ENCODE results near the gene SH3BP4. TPM values are rescaled to one million over a fixed set of nuclear protein-coding genes. Genes with fewer than 3 reads are reported as not detected.

SH3BP4 gene
- total RNA-seq, 1 donor = 115 TPM

GRCh38 chr2:234977228-234977679 is 25.4 kb downstream of the SH3BP4 start:
- no peak overlapping the region for H3K4me3 ChIP-seq (ENCODE audit: low read depth, low read length)
- DNase-seq (ENCODE audit: low read depth) = no peak
- TF ChIP-seq, protein P1, sequence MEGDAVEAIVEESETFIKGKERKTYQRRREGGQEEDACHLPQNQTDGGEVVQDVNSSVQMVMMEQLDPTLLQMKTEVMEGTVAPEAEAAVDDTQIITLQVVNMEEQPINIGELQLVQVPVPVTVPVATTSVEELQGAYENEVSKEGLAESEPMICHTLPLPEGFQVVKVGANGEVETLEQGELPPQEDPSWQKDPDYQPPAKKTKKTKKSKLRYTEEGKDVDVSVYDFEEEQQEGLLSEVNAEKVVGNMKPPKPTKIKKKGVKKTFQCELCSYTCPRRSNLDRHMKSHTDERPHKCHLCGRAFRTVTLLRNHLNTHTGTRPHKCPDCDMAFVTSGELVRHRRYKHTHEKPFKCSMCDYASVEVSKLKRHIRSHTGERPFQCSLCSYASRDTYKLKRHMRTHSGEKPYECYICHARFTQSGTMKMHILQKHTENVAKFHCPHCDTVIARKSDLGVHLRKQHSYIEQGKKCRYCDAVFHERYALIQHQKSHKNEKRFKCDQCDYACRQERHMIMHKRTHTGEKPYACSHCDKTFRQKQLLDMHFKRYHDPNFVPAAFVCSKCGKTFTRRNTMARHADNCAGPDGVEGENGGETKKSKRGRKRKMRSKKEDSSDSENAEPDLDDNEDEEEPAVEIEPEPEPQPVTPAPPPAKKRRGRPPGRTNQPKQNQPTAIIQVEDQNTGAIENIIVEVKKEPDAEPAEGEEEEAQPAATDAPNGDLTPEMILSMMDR (IDR thresholded peaks at IDR 0.05; ENCODE audit: insufficient read depth, low read depth, low read length) = no peak

- DNase-seq (ENCODE audit: low read depth) = no peak
- TF ChIP-seq, protein P1 (IDR thresholded peaks at IDR 0.05; ENCODE audit: insufficient read depth, low read depth, low read length) = no peak
- no peak overlapping the region for H3K4me3 ChIP-seq (ENCODE audit: low read depth, low read length)
Measured at GRCh38 chr2:234978466-234979203, 26.8 kb downstream of the SH3BP4 start.

DNA sequence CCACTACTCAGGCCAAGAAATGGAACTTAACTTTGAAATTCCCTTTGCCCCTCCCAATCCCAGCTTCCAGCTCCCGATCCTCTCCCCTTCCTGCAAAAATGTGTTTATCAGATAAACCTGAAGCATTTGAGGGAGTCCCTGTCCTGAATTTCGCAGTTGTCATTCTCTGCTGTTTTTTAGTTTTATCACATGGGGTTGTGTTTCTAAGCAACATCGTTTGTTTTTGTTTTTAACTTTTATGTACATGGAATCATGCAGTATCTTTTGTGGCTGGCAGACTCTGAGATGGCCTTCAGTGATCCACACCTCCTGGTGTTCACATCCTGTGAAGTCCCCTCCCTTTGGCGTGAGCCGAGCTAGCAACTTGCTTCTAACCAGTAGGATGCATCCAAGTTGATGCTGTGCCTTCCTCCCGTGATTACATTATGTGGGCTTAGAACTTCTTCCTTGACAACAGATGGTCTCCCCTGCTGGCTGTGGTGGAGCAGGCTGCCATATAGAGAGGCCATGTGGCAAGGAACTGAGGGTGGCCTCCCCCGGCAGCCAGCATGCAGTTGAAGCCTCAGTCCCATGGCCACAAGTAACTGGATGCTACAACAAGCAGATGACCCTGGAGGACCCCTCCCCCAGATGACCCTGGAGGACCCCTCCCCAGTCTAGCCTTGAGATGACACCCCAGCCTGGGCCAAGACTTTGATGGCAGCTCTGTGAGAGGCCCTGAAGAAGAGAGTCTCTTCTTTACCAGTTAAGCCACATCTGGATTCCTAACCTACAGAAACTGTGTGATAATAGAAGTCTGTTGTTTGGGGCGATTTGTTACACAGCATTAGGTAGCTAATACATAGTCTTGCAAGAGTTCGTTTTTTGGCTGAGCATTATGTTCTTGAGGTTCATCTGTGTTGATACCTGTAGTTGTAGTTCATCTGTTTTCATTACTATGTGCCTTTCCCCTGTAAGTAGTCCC is 27.7 kb downstream of the SH3BP4 start:
- TF ChIP-seq, protein P1 (IDR thresholded peaks at IDR 0.05; ENCODE audit: insufficient read depth, low read depth, low read length) = no peak
- DNase-seq (ENCODE audit: low read depth) = peak; percentile 51
- no peak overlapping the region for H3K4me3 ChIP-seq (ENCODE audit: low read depth, low read length)

DNA sequence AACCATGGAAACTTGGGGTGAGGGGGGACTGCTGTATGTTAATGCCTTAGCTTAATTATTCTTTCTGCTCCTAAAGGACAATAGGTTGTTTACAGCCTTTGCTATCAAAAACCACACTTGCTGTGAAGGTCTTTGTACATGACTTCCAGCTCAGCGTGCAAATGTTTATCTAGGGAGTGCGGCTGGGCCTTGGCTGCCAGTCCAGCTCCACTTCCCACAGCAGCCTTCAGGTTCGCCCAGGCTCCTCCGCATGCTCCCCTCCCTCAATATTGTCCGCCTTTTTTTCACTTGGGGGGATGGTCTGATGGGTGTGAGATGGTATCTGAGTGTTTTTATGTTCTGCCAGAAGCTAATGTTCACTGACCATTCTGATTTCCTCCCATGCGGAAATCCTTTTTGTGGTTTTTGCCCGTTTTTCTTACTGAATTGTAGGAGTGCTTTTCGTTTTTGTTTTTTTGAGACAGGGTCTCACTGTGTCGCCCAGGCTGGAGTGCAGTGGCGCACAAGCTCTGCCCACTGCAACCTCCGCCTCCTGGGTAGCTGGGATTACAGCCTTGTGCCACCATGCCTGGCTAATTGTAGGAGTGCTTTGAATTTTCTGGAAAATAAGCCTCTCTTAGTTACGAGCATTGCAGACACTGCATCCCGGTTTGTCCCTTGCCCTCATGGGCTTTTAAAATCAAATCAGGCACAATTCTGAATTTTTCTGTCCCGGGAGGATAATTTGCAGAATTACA is 28.8 kb downstream of the SH3BP4 start:
- TF ChIP-seq, protein P1 (IDR thresholded peaks at IDR 0.05; ENCODE audit: insufficient read depth, low read depth, low read length) = no peak
- H3K4me3 ChIP-seq (ENCODE audit: low read depth, low read length) = peak overlapping the region; percentile 21
- DNase-seq (ENCODE audit: low read depth) = no peak

DNA sequence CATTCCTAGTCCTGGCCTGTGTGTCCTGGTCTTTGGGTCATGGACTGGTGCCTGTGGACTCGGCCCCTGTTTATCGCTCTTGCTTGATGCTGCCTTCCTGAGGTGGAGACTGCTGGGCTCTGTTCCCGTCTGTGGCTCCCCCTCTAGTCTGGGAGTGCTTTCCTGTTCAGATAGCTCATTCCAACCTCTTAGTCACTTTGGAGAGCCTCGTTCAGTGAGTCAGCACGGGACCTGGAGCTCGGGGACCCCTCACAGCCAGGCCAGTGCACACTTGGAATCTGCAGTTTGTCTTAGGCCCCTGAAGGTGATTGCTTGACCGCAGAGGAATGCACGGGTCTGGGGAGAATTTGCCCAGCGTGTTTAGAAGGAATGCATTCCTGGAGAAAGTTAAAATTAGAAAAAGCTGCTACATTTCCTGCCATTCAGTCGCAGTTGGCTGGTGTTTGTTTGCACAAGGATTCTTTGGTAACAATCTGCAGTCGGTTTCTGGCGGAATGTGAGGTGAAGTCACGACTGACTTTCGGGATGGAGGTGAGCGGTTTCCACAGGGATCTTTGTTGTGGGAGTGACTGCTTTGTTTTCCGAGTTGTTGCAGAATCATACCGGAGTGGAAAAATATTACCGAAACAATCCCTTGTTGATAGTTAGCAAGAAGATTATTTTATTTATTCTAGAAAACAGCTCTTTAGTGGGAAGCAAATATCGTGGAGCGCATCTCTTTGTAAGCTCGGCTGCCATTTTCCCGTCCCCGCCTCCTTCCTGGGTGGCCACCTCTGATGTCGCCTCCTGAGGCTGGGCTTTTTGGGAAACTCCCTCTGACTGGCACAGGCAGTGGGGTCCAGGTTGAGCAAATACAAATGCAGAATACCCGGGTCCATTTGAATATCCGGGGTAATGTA is 29.6 kb downstream of the SH3BP4 start:
- DNase-seq (ENCODE audit: low read depth) = peak; percentile 98
- peak overlapping the region; percentile 30 for H3K4me3 ChIP-seq (ENCODE audit: low read depth, low read length)
- TF ChIP-seq, protein P1 (IDR thresholded peaks at IDR 0.05; ENCODE audit: insufficient read depth, low read depth, low read length) = no peak

All from fibroblast of villous mesenchyme (primary cell).